ENCODE data around the gene NRN1L.
"Not testable (repeated sequence)": the region's sequence is repeated elsewhere in the genome, so short reads cannot be mapped to it uniquely, and the experiment has no call there.

The NRN1L gene

DNA sequence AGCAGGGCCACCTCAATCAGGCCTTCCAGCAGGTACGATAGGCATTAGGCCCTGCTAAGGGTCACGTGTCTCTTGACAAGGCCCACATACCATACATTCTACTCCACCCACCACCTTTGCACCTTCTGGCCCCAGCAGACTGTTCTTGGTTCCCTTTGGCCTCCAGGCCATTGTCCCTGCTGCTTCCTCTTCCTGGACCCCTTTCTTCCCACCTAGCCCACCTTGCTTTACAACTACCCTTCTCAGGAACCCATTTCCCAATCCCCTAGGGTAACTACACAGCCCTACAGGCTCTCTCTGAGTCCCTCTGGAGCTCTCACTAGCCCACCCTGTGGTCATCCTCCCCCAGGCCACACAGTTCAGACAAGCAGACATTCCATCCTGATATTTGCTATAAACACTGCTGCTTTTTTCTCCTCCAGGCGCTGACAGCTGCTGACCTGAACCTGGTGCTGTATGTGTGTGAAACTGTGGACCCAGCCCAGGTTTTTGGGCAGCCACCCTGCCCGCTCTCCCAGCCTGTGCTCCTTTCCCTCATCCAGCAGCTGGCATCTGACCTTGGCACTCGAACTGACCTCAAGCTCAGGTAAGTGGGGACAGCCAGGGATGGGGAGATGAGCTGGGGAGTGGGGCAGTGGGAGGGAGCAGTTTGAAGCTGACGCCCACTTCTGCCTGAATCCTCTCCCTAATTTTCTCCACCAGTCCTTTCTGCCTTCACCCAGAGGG, 1.4 kb upstream of the NRN1L start:
- no peak for DNase-seq

DNA sequence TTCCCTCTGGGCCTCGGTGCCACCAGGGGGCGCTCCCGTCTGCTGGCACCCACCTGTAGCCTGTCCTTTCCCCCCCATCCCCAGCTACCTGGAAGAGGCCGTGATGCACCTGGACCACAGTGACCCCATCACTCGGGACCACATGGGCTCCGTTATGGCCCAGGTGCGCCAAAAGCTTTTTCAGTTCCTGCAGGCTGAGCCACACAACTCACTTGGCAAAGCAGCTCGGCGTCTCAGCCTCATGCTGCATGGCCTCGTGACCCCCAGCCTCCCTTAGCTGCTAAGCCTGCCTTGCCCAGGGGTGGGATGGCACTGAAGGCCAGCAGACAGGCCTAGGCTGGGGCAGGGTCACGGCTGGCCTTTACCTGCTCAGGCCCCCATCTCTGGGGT, 818 bp upstream of the NRN1L start:
- peak; percentile 67 to 77 for DNase-seq

GRCh38 chr16:67885545-67885944, 860 bp downstream of the NRN1L start:
- no peak for DNase-seq

- DNase-seq = no peak
Measured at GRCh38 chr16:67885976-67886375, 1.3 kb downstream of the NRN1L start.

GRCh38 chr16:67886387-67886786, 1.7 kb downstream of the NRN1L start:
- no peak for DNase-seq

DNA sequence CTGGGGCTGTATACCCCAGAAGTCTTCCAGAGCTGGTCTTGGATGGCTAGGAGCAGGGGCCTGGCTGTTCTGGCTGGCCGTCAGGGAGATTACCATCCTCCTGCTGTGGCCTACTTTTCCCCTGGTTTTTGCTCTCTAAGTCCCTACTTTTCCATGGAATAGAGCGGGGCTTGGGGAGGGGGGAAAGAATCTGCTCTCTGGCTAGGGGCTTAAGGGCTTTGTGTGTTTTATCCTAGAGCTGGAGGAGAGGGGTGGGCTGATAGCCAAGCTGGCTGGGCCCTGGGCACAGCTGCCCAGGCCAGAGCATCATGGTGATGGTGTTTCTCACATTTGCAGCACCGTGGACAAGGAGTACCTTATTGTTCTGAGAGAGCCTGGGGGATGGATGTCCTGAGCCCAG, 3.6 kb downstream of the NRN1L start:
- DNase-seq = no peak

DNA sequence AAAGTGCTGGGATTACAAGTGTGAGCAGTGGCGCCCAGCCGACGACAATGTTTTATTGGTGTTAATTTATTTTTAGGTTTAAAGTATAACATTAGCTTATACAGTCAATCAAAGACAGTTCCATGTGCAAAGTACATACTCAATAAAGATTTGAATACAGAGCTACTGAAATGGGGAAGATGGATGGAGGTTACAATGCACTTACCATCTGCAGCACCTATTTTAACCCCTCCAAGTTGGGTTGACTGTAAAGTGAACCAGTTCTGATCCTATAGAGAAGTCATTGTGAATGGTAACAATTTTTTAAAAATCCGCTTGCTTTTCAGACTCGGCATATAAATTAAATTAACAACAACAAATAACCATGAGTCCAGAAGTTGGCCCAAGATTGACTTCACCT, 7.7 kb downstream of the NRN1L start:
- no peak for DNase-seq

DNA sequence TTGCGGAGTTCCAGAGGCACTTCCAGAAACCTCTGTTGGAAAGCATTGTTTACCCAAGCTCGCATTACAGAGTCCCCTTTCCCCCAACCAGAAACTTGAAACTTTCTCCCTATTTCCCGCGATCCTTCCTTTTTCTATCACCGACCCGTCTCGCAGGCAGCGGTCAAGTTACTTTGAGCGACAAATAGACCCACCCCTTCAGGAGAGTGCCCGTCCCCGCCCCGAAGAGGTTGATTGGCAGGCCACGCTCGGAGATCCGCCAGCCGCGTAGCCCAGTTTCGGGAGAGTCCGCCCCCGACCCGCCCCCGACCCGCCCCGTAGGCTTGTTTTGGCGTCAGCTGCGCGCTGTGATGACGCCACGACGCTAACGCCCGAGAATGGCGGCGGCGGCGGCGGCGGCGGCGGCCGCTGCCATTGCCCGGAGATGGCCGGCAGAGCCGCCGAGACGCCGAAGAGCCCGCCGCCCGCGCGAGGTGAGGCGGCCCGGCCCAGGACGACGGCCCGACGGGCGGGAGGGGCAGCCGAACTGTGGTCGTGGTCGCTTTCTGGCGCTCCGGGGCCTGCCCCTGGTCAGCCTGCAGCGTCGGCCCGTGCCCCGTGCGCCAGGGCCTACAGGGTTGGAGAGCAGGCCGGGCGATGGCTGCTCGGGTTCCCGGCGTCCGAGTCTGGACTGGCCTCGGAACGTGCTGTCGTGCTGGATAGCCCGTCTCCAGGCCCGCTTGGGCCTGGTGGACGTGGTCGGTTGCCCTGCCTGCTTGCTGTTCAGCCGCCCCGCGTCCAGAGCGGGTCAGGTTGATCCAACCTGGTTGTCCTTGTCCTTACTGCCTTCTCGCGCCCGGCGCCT, 8.4 kb downstream of the NRN1L start, which contains the start of gene PSKH1:
TSS of gene PSKH1 (plus strand) at position 356 of the 844 bp plus-strand sequence. CDS start 15,496 bp downstream, outside the sequence.
- peak; percentile 92 to 94 for DNase-seq

GRCh38 chr16:67893743-67894399, 9.2 kb downstream of the NRN1L start:
- DNase-seq = peak in 1 of 2 donors; percentile 11

- DNase-seq = no peak
Measured at GRCh38 chr16:67897231-67897630, 12.5 kb downstream of the NRN1L start.

- no peak for DNase-seq
Measured at GRCh38 chr16:67901734-67902133, 17.0 kb downstream of the NRN1L start.

GRCh38 chr16:67902831-67903230, 18.1 kb downstream of the NRN1L start:
- no peak for DNase-seq

- DNase-seq = no peak
Measured at GRCh38 chr16:67907397-67908180, 22.9 kb downstream of the NRN1L start.

GRCh38 chr16:67909056-67909742, 24.5 kb downstream of the NRN1L start:
- no peak for DNase-seq

- DNase-seq = no peak
Measured at GRCh38 chr16:67910158-67910557, 25.5 kb downstream of the NRN1L start.

- no peak for DNase-seq
Measured at GRCh38 chr16:67914758-67915495, 30.2 kb downstream of the NRN1L start.

DNA sequence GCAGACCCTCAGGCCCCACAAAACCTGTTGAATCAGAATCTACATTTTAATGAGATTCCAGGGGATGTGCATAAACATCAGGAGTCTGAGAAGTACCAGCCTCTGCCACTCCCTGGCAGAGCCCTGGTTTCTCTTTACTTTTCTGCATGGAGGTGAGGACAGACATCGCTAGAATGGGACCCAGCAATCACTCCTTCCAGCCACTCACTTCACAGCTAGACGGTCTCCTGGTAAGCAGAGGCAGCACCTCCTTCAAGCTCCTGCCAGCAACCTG, 30.7 kb downstream of the NRN1L start:
- not testable (repeated sequence) for DNase-seq

DNA sequence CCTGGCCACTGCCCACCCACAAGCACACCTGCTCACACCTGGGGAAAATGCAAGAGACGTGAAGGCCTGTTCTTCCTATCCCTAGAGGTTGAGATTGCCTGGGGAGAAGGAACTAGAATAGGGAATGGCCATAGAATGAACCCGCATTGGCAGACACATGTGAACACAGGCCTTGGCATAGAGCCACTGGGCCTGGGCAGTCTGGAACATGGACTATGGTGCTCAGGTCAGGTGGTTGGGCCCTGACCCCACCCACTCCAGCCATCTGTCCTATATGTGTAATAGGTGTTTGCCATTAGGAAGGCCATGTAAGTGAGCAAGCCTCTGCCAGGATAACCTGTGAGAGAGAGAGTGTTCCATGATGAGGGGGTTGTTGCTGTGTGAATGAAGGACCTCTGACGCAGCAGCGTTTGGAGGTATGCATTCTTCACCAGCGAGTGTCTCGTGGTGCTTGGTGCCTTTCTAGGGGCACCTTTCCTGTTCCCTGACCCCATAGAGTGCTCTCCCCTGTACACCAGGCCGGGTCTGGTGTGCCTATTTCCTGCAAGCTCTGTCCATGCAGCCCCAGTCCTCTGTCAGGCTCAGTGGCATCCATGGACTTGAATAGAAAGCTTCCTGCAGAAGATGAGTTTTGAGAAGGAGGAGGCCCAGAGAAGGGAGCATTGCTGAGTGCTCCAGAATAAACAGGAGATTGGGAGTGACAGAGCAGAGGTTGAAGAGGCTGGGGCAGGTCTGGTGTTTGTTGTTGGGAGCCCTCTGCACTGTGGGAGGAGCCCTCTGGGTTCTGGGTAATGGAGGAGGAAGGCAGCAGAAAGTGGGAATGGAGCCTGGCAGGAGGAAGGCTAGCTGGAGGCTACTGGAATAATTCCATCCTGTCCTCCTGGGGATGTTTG, 31.4 kb downstream of the NRN1L start:
- no peak for DNase-seq

GRCh38 chr16:67917140-67917851, 32.6 kb downstream of the NRN1L start:
- DNase-seq = no peak

DNA sequence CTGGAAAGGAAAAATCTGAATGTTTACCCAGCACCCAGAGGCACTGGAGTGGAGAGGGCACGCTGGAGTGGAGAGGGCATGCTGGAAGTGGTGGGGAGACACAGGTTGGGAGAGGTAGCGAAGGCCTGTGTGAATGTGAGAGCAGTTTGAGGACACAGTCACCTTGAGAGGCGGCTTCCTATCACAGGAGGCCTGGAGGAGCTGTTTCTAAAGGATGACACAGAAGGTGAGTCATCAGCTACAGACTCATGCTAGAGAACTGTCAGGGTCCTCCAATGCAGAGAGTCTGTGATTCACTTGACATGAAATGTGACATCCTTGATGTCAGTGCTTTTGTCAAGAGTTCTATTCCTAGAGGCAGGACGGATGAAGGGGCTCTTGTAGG, 33.2 kb downstream of the NRN1L start:
- no peak for DNase-seq

Measured in CD4-positive, alpha-beta T cell treated with Interferon alpha-2 for 1 hour (primary cell).